ENCODE results near the gene RFX2. TPM values are rescaled to one million over a fixed set of nuclear protein-coding genes. Genes with fewer than 3 reads are reported as not detected.

The RFX2 gene
- total RNA-seq, 2 experiments from 2014 or later = 5.4 to 5.5 TPM

GRCh38 chr19:6063576-6064335, 46.5 kb downstream of the RFX2 start:
- ChIA-PET POLR2A (no interaction called here), CTCF (no interaction called here)

- CTCF ChIA-PET = interaction anchor here (1.4 kb wide), 1 partner anchor 15 kb away, joined by 3 read pairs; no protein-coding TSS in a partner anchor
- POLR2A ChIA-PET = no interaction called here
Measured at GRCh38 chr19:6062961-6063575, 47.2 kb downstream of the RFX2 start.

- POLR2A ChIA-PET = interaction anchor here (0.6 kb wide), 1 partner anchor 102 kb away, joined by 5 read pairs; no protein-coding TSS in a partner anchor
- CTCF ChIA-PET = interaction anchor here (1.4 kb wide), 1 partner anchor 14 kb away, joined by 3 read pairs; no protein-coding TSS in a partner anchor
Measured at GRCh38 chr19:6062274-6062673, 48.0 kb downstream of the RFX2 start.

- ChIA-PET POLR2A (interaction anchor here (0.6 kb wide), 1 partner anchor 103 kb away, joined by 5 read pairs; no protein-coding TSS in a partner anchor), CTCF (interaction anchor here (1.4 kb wide), 1 partner anchor 13 kb away, joined by 3 read pairs; no protein-coding TSS in a partner anchor)
Measured at GRCh38 chr19:6061376-6062130, 48.7 kb downstream of the RFX2 start.

GRCh38 chr19:6060600-6061375, 49.5 kb downstream of the RFX2 start:
- POLR2A ChIA-PET = no interaction called here

GRCh38 chr19:6059988-6060599, 50.2 kb downstream of the RFX2 start:
- ChIA-PET CTCF (interaction anchor here (0.5 to 1.3 kb wide), 2 partner anchors 92 to 1451 kb away, joined by 3 to 4 read pairs; no protein-coding TSS in a partner anchor), POLR2A (no interaction called here)

More at GRCh38 chr19:6060600-6061375, 49.5 kb downstream of the RFX2 start:
- CTCF ChIA-PET = no interaction called here

- ChIA-PET CTCF (interaction anchor here (1.3 kb wide), 1 partner anchor 91 kb away, joined by 3 read pairs; no protein-coding TSS in a partner anchor), POLR2A (no interaction called here)
Measured at GRCh38 chr19:6059396-6059947, 50.8 kb downstream of the RFX2 start.

GRCh38 chr19:6058518-6059201, 51.6 kb downstream of the RFX2 start:
- CTCF ChIA-PET = interaction anchor here (1.3 kb wide), 1 partner anchor 91 kb away, joined by 3 read pairs; no protein-coding TSS in a partner anchor
- POLR2A ChIA-PET = no interaction called here

- ChIA-PET CTCF (no interaction called here), POLR2A (interaction anchor here (0.5 kb wide), 1 partner anchor 47 kb away, joined by 3 read pairs; no protein-coding TSS in a partner anchor)
Measured at GRCh38 chr19:6057651-6058517, 52.4 kb downstream of the RFX2 start.

- POLR2A ChIA-PET = interaction anchor here (0.5 kb wide), 1 partner anchor 48 kb away, joined by 3 read pairs; no protein-coding TSS in a partner anchor
- CTCF ChIA-PET = no interaction called here
Measured at GRCh38 chr19:6056801-6057650, 53.3 kb downstream of the RFX2 start.

GRCh38 chr19:6056282-6056741, 54.0 kb downstream of the RFX2 start:
- POLR2A ChIA-PET = no interaction called here
- CTCF ChIA-PET = interaction anchor here (0.5 kb wide), 1 partner anchor 59 kb away, joined by 3 read pairs; no protein-coding TSS in a partner anchor

- POLR2A ChIA-PET = no interaction called here
- CTCF ChIA-PET = no interaction called here
Measured at GRCh38 chr19:6055013-6055795, 55.1 kb downstream of the RFX2 start.

- POLR2A ChIA-PET = no interaction called here
Measured at GRCh38 chr19:6048793-6049405, 61.4 kb downstream of the RFX2 start.

GRCh38 chr19:6048348-6048747, 62.0 kb downstream of the RFX2 start:
- ChIA-PET POLR2A (no interaction called here), CTCF (interaction anchor here (0.5 to 3.3 kb wide), 15 partner anchors 13 to 837 kb away, joined by 3 to 44 read pairs (median 3); no protein-coding TSS in a partner anchor)

More at GRCh38 chr19:6048793-6049405, 61.4 kb downstream of the RFX2 start:
- CTCF ChIA-PET = interaction anchor here (0.5 to 3.3 kb wide), 18 partner anchors 13 to 815 kb away, joined by 3 to 44 read pairs (median 3); no protein-coding TSS in a partner anchor

All from activated CD8-positive, alpha-beta memory T cell treated with anti-CD3 and anti-CD28 coated beads for 36 hours (primary cell).